ENCODE results near the gene RBBP6. TPM values are rescaled to one million over a fixed set of nuclear protein-coding genes. Genes with fewer than 3 reads are reported as not detected.
"Not testable (repeated sequence)": the region's sequence is repeated elsewhere in the genome, so short reads cannot be mapped to it uniquely, and the experiment has no call there.

RBBP6 gene
- total RNA-seq, 1 donor from 2014 or later, result 81.0 TPM

GRCh38 chr16:24493821-24494220, 45.5 kb upstream of the RBBP6 start:
- H3K9ac ChIP-seq, result no peak overlapping the region
- H3K27ac ChIP-seq, result no peak overlapping the region
- no peaks in the 10 kb centered on the region for H3K36me3 Mint-ChIP-seq
- H3K79me2 ChIP-seq (ENCODE audit: low read depth), result no peaks in the 10 kb centered on the region
- H3K9me3 ChIP-seq (ENCODE audit: low read depth), result no peaks in the 10 kb centered on the region
- no peak overlapping the region for H3K4me3 ChIP-seq
- no peak for DNase-seq (ENCODE audit: low spot score)
- H3K4me1 Mint-ChIP-seq, result peaks cover 7% of the 10 kb centered on the region
- H3K4me1 ChIP-seq, result no peaks in the 10 kb centered on the region
- peaks cover 7% of the 10 kb centered on the region for H3K27me3 Mint-ChIP-seq (ENCODE audit: insufficient read depth, low read depth)
- H4K20me1 ChIP-seq (ENCODE audit: low read depth), result no peaks in the 10 kb centered on the region
- H3F3A ChIP-seq (ENCODE audit: low read depth), result no peaks in the 10 kb centered on the region
- TF ChIP-seq EZH2 (IDR thresholded peaks at IDR 0.05) (no peak), CTCF (IDR thresholded peaks at IDR 0.05) (no peak), EZH2phosphoT487 (IDR thresholded peaks at IDR 0.05) (no peak)
- peaks cover 2% of the 10 kb centered on the region for H3K9me3 Mint-ChIP-seq
- H2AFZ ChIP-seq (replicated peaks), result no peak overlapping the region
- H3K27ac Mint-ChIP-seq, result no peak overlapping the region
- no peak overlapping the region for H3K4me2 ChIP-seq
- H3K4me3 Mint-ChIP-seq, result no peak overlapping the region
- H3K36me3 ChIP-seq, result no peaks in the 10 kb centered on the region
- peaks cover 40% of the 10 kb centered on the region for H3K27me3 ChIP-seq

DNA sequence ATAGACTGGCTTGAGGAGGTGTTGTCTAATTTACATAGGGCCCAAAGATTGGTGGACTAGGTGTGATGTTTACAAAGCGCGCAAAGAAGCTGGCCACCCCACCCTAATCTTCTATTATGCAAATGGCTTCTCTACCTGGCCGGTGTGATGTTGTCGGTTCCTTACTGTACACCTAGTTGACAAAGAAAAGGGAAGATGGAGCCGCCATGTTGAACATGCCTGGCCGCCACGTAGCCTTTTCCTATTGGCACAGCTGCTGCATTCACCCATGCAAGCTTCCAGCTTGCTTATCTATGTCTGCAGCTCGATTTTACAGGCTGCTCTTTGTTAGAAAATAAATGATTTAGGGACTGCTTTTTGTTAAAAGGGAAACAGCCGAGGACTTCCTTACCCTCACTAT, 44.2 kb upstream of the RBBP6 start:
- H3K27me3 Mint-ChIP-seq (ENCODE audit: insufficient read depth, low read depth); H3K9ac ChIP-seq; H3K4me2 ChIP-seq; H3K79me2 ChIP-seq (ENCODE audit: low read depth); H3K4me1 ChIP-seq; H3K27ac ChIP-seq; H4K20me1 ChIP-seq (ENCODE audit: low read depth); H3K4me3 Mint-ChIP-seq; H3K36me3 Mint-ChIP-seq; H2AFZ ChIP-seq (replicated peaks); H3K27ac Mint-ChIP-seq; DNase-seq (ENCODE audit: low spot score); H3K9me3 Mint-ChIP-seq; H3K4me3 ChIP-seq; H3K9me3 ChIP-seq (ENCODE audit: low read depth); H3F3A ChIP-seq (ENCODE audit: low read depth); H3K36me3 ChIP-seq; H3K4me1 Mint-ChIP-seq: not testable (repeated sequence)
- peaks cover 35% of the 10 kb centered on the region for H3K27me3 ChIP-seq

DNA sequence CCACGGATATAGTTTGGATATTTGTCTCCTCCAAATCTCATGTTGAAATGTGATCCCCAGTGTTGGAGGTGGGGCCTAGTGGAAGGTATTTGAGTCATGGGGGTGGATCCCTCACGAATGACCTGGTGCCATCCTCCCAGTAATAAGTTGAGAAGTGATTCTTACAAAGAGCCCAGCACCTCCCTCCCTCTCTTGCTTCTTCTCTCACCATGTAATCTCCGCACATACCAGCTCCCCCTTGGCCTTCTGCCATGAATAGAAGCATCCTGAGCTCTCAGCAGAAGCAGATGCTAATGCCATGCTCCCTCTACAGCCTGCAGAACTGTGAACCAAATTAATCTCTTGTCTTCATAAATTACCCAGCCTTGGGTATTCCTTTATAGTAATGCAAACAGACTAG, 41.9 kb upstream of the RBBP6 start:
- no peak overlapping the region for H2AFZ ChIP-seq (replicated peaks)
- no peak overlapping the region for H3K9ac ChIP-seq
- H3K4me1 ChIP-seq, result no peaks in the 10 kb centered on the region
- H3K36me3 ChIP-seq, result no peaks in the 10 kb centered on the region
- no peaks in the 10 kb centered on the region for H3K9me3 Mint-ChIP-seq
- no peak overlapping the region for H3K4me3 ChIP-seq
- H3K27me3 Mint-ChIP-seq (ENCODE audit: insufficient read depth, low read depth), result peaks cover 7% of the 10 kb centered on the region
- H4K20me1 ChIP-seq (ENCODE audit: low read depth), result no peaks in the 10 kb centered on the region
- H3K27me3 ChIP-seq, result peaks cover 18% of the 10 kb centered on the region
- no peak for DNase-seq (ENCODE audit: low spot score)
- no peak overlapping the region for H3K4me3 Mint-ChIP-seq
- H3K9me3 ChIP-seq (ENCODE audit: low read depth), result no peaks in the 10 kb centered on the region
- no peaks in the 10 kb centered on the region for H3F3A ChIP-seq (ENCODE audit: low read depth)
- H3K4me1 Mint-ChIP-seq, result peaks cover 7% of the 10 kb centered on the region
- H3K27ac ChIP-seq, result no peak overlapping the region
- H3K27ac Mint-ChIP-seq, result no peak overlapping the region
- H3K4me2 ChIP-seq, result no peak overlapping the region
- no peaks in the 10 kb centered on the region for H3K36me3 Mint-ChIP-seq
- TF ChIP-seq EZH2 (IDR thresholded peaks at IDR 0.05), result no peak
- no peak for TF ChIP-seq EZH2phosphoT487 (IDR thresholded peaks at IDR 0.05)
- no peak for TF ChIP-seq CTCF (IDR thresholded peaks at IDR 0.05)
- H3K79me2 ChIP-seq (ENCODE audit: low read depth), result no peaks in the 10 kb centered on the region

- Histone ChIP-seq H3K4me1 (no peaks in the 10 kb centered on the region), H3F3A (ENCODE audit: low read depth) (no peaks in the 10 kb centered on the region), H4K20me1 (ENCODE audit: low read depth) (no peaks in the 10 kb centered on the region), H3K36me3 (no peaks in the 10 kb centered on the region), H3K27ac (no peak overlapping the region), H3K9me3 (ENCODE audit: low read depth) (no peaks in the 10 kb centered on the region), H3K9ac (no peak overlapping the region), H3K79me2 (ENCODE audit: low read depth) (no peaks in the 10 kb centered on the region), H3K4me3 (no peak overlapping the region), H3K27me3 (peaks cover 16% of the 10 kb centered on the region), H2AFZ (replicated peaks) (no peak overlapping the region), H3K4me2 (no peak overlapping the region)
- Mint-ChIP-seq H3K4me1 (peaks cover 4% of the 10 kb centered on the region), H3K27me3 (ENCODE audit: insufficient read depth, low read depth) (peaks cover 12% of the 10 kb centered on the region), H3K9me3 (no peaks in the 10 kb centered on the region), H3K4me3 (no peak overlapping the region), H3K27ac (no peak overlapping the region), H3K36me3 (no peaks in the 10 kb centered on the region)
- TF ChIP-seq EZH2phosphoT487 (IDR thresholded peaks at IDR 0.05) (no peak), CTCF (IDR thresholded peaks at IDR 0.05) (peak; percentile 82)
- DNase-seq (ENCODE audit: low spot score), result peak; percentile 79
Observed at GRCh38 chr16:24499193-24499814, 40.1 kb upstream of the RBBP6 start.
